OCI-LY1 (cell line): ENCODE results near the gene PXN.

Source experiments
- EZH2 ChIP-seq: fragments of 200-600 bp; sonication (generic), shearing (Covaris generic); IDR thresholded peaks from 2 replicates; pipeline ENCODE4 v1.8.0; 2017; ENCODE audit warnings: borderline replicate concordance, mixed run types, mild to moderate bottlenecking, antibody characterized with exemption, low read length, moderate library complexity, mixed read lengths
- TF ChIP-seq, protein P1 (sequence below): fragments of 200-600 bp; sonication (generic), shearing (Covaris generic); IDR thresholded peaks from 2 replicates; pipeline ENCODE4 v1.5.1; 2017; ENCODE audit warnings: mild to moderate bottlenecking, antibody characterized with exemption, low read length, moderate library complexity, mixed read lengths

DNA sequence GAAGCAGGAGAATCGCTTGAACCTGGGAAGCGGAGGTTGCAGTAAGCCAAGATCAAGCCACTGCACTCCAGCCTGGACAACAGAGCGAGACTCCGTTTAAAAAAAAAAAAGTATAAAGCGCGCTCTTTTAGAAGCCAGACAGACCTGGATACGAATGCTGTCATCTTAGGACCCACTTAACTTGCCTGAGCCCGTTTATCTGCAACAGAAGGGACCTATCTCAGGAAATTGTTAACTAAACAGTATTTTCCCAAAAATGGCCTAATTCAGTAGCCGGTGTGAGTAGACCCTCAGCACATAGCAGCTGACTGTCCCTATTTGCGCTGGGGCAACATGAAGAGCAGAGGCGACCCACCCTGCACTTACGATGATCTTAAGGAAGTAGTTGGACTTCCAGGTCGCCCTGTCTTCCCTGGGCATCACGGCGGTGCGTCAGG, 65.1 kb downstream of the PXN start:
- TF ChIP-seq, protein P1, sequence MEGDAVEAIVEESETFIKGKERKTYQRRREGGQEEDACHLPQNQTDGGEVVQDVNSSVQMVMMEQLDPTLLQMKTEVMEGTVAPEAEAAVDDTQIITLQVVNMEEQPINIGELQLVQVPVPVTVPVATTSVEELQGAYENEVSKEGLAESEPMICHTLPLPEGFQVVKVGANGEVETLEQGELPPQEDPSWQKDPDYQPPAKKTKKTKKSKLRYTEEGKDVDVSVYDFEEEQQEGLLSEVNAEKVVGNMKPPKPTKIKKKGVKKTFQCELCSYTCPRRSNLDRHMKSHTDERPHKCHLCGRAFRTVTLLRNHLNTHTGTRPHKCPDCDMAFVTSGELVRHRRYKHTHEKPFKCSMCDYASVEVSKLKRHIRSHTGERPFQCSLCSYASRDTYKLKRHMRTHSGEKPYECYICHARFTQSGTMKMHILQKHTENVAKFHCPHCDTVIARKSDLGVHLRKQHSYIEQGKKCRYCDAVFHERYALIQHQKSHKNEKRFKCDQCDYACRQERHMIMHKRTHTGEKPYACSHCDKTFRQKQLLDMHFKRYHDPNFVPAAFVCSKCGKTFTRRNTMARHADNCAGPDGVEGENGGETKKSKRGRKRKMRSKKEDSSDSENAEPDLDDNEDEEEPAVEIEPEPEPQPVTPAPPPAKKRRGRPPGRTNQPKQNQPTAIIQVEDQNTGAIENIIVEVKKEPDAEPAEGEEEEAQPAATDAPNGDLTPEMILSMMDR = no peak
- TF ChIP-seq EZH2 = no peak
